ENCODE measurements around the gene PKHD1.

DNA sequence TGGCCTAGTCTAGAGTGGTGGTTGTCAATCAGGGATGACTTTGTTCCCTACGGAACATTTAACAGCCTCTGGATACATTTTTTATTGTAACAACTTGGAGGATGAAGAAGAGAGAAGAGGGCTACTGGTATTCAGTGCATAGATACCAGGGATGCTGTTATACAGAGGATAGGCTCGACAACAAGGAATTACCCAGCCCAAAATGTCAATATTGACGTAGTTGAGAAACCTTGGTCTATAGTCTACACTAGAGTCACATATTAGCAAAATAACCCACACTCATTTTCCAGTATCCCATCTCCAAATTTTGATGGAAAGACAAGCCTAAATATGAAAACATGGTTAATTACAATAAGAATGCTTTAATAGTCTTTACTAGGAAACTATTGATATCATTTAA is 195.1 kb downstream of the PKHD1 start:
- TF ChIP-seq, protein P1, sequence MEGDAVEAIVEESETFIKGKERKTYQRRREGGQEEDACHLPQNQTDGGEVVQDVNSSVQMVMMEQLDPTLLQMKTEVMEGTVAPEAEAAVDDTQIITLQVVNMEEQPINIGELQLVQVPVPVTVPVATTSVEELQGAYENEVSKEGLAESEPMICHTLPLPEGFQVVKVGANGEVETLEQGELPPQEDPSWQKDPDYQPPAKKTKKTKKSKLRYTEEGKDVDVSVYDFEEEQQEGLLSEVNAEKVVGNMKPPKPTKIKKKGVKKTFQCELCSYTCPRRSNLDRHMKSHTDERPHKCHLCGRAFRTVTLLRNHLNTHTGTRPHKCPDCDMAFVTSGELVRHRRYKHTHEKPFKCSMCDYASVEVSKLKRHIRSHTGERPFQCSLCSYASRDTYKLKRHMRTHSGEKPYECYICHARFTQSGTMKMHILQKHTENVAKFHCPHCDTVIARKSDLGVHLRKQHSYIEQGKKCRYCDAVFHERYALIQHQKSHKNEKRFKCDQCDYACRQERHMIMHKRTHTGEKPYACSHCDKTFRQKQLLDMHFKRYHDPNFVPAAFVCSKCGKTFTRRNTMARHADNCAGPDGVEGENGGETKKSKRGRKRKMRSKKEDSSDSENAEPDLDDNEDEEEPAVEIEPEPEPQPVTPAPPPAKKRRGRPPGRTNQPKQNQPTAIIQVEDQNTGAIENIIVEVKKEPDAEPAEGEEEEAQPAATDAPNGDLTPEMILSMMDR (IDR thresholded peaks at IDR 0.05) = no peak
- TF ChIP-seq EP300 (IDR thresholded peaks at IDR 0.05) = no peak
- TF ChIP-seq POLR2A (IDR thresholded peaks at IDR 0.05) = no peak
